IPS-20b (cell line): ENCODE data around the gene PPP1R12B.
"Not testable (repeated sequence)": the region's sequence is repeated elsewhere in the genome, so short reads cannot be mapped to it uniquely, and the experiment has no call there.

Experiments
- H3K27ac ChIP-seq: one replicate; pipeline ENCODE4 v1.5.1; 2013; ENCODE audit warnings: low read length
- H3K27me3 ChIP-seq: 2 replicates; pipeline ENCODE4 v1.6.1; 2013; ENCODE audit warnings: mild to moderate bottlenecking, low read length, inconsistent platforms; ENCODE audit not compliant: insufficient read depth
- H3K36me3 ChIP-seq: 2 replicates; pipeline ENCODE4 v1.6.1; 2013; ENCODE audit warnings: low read depth, mild to moderate bottlenecking, inconsistent platforms, low read length, moderate library complexity; ENCODE audit not compliant: insufficient read depth
- H3K4me1 ChIP-seq: 2 replicates; pipeline ENCODE4 v1.6.1; 2013; ENCODE audit warnings: mild to moderate bottlenecking, control low read depth, inconsistent platforms, low read length, moderate library complexity; ENCODE audit not compliant: insufficient read depth
- H3K4me3 ChIP-seq: 2 replicates; pipeline ENCODE4 v1.5.1; 2013; ENCODE audit warnings: mild to moderate bottlenecking, low read length, inconsistent platforms
- H3K9ac ChIP-seq: 2 replicates; pipeline ENCODE4 v1.6.1; 2013; ENCODE audit warnings: low read depth, mild to moderate bottlenecking, inconsistent platforms, low read length, moderate library complexity
- H3K9me3 ChIP-seq: 2 replicates; pipeline ENCODE4 v1.6.1; 2013; ENCODE audit warnings: mild to moderate bottlenecking, low read depth, low read length, inconsistent platforms; ENCODE audit not compliant: insufficient read depth

The PPP1R12B gene

DNA sequence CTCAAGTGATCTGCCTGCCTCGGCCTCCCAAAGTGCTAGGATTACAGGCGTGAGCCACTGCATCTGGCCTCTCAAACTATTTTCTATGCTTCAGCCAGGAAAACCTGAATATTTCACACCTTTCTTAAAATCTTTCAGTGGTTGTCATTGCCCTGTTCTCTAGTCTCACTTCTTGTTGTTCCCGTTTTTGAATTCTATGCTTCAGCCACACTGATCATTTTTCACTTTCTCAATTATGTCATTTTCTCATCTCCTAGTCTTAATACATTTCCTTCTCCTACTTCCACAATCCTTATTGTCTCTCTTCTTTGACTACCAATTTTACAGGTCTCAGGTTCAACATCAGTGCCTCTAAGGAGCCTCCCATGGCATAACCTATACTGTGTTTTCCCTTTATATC, 26.7 kb downstream of the PPP1R12B start:
- H3K27ac ChIP-seq, H3K36me3 ChIP-seq, H3K27me3 ChIP-seq, H3K9ac ChIP-seq, H3K9me3 ChIP-seq, H3K4me3 ChIP-seq: not testable (repeated sequence)
- peaks cover 14% of the 10 kb centered on the region for H3K4me1 ChIP-seq

DNA sequence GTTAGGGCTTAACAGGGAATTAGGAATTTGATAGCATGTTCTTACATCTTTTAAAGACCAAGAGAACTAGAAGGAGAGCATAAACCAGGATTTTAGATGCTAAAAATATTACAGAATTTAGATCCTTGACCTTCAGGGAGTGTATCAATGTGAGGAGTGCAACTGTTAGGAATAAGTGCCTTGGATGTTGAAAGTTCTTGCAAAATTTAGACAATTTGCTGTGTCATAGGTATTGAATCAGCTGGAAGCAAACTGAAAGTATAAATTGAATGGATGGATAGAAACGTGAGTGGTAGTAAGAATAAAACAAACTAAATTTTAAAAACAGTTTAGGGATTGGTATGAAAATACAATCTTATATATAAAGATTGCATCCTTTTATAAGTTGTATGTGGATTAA, 27.7 kb downstream of the PPP1R12B start:
- Histone ChIP-seq H3K27ac (no peak overlapping the region), H3K9ac (no peak overlapping the region), H3K9me3 (no peaks in the 10 kb centered on the region), H3K4me3 (no peak overlapping the region), H3K27me3 (no peaks in the 10 kb centered on the region), H3K4me1 (peaks cover 24% of the 10 kb centered on the region), H3K36me3 (no peaks in the 10 kb centered on the region)

DNA sequence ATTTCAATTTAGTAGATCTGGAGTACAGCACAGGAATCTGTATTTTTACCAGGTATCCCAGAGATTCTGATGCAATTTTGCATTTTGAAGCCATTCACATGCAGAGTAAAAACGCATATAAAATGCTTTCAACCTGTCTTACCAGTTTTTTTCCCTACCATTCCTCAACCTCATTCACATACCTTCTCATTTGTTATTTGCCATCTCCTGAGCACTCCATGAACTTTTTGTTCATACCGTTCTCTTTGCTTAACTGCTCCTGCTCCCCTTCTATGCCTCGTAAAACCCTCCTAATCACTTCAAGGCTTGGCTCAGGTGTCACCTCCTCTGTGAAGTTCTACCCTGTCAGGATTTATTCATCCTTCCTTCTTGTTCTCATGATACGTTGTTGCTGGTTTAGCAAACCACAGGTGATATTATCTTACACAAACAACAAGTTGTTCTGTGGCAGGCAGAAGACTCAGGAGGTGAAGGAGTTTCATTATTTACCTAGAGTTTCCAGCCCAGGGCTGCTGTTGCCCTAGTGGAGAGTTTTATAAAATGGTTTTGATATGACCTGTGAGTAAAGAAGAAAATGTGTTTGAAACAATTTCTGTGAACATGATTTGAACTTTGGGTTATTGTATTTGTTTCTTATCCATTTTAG, 31.5 kb downstream of the PPP1R12B start:
- peak overlapping the region; percentile 51; the same call in 1 of the 2 replicates for H3K4me3 ChIP-seq
- H3K36me3 ChIP-seq, H3K27me3 ChIP-seq, H3K9me3 ChIP-seq: not testable (repeated sequence)
- peak overlapping the region; percentile 38 for H3K27ac ChIP-seq
- H3K4me1 ChIP-seq = peaks cover 24% of the 10 kb centered on the region
- H3K9ac ChIP-seq = peak overlapping the region; percentile 42; the same call in 1 of the 2 replicates

GRCh38 chr1:202380535-202380934, 32.0 kb downstream of the PPP1R12B start:
- H3K27ac ChIP-seq = peak overlapping the region; percentile 38
- H3K36me3 ChIP-seq, H3K27me3 ChIP-seq, H3K9me3 ChIP-seq: not testable (repeated sequence)
- peak overlapping the region; percentile 51; the same call in 1 of the 2 replicates for H3K4me3 ChIP-seq
- H3K4me1 ChIP-seq = peaks cover 24% of the 10 kb centered on the region
- peak overlapping the region; percentile 42; the same call in 1 of the 2 replicates for H3K9ac ChIP-seq

GRCh38 chr1:202381867-202382266, 33.4 kb downstream of the PPP1R12B start:
- not testable (repeated sequence) for H3K9ac ChIP-seq, H3K27ac ChIP-seq

GRCh38 chr1:202395831-202396230, 47.3 kb downstream of the PPP1R12B start:
- not testable (repeated sequence) for H3K27me3 ChIP-seq, H3K9me3 ChIP-seq, H3K4me3 ChIP-seq, H3K27ac ChIP-seq, H3K9ac ChIP-seq, H3K36me3 ChIP-seq, H3K4me1 ChIP-seq

More at GRCh38 chr1:202381867-202382266, 33.4 kb downstream of the PPP1R12B start:
- not testable (repeated sequence) for H3K9me3 ChIP-seq, H3K36me3 ChIP-seq, H3K4me3 ChIP-seq, H3K27me3 ChIP-seq
- peaks cover 24% of the 10 kb centered on the region for H3K4me1 ChIP-seq

DNA sequence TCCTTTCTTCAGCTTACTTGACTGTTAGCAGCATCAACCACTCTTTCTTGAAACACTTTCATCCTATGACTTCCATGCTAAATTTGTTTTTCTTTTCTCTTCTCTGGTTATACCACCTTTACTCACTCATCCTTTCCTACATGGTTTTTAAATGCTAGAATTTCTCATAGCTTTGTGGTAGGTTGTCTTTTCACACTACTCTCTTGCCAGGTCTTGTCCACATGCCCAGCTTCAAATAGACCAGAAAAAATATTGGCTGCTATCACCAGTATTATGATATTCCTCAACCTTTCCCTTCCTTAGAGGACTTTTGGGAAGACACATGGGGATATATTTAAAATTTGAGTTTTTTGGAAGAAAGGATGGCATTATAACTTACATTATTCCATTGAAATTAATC, 48.8 kb downstream of the PPP1R12B start:
- no peaks in the 10 kb centered on the region for H3K4me1 ChIP-seq
- H3K9ac ChIP-seq = no peak overlapping the region
- no peaks in the 10 kb centered on the region for H3K27me3 ChIP-seq
- H3K4me3 ChIP-seq = no peak overlapping the region
- H3K27ac ChIP-seq = no peak overlapping the region
- no peaks in the 10 kb centered on the region for H3K36me3 ChIP-seq
- no peaks in the 10 kb centered on the region for H3K9me3 ChIP-seq

DNA sequence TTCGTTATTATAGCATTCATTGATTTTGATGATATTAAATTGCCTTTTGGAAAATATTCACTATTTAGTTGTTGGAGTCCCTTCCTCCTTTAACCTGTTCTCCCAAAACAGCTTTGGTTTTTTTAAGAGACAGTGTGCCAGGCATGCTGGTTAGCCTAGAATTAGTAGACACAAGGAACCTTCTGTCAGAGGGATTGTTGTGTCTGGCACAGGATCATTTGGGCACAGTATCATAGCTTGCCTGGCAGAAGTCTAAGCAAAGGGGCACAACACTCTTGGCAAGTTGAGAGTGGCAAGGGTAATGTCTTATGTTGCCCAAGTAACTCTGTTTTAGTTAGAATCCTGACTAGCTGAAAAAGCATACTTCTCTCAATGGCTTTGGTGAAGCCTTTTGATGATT, 49.9 kb downstream of the PPP1R12B start:
- not testable (repeated sequence) for H3K27me3 ChIP-seq, H3K4me3 ChIP-seq, H3K36me3 ChIP-seq, H3K9ac ChIP-seq, H3K27ac ChIP-seq, H3K9me3 ChIP-seq, H3K4me1 ChIP-seq

DNA sequence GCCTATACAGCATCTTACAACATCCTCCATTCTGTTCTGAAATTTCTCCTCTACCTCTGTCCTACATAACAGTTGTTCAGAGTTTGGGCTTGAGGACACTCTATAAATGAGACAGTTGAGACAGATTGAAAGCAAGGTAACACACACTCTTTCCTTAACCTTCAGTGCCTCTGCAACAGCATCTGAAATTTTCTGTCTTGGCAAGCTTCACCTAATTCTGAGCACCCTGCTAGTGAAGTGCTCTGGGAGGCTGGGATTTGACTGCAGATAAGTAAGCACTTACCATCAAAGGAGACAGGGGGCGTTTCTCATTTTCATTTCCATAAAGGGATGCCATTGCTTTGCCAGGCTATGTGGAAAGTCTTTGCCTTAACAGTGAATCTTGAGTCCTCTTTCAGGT, 53.3 kb downstream of the PPP1R12B start:
- not testable (repeated sequence) for H3K4me1 ChIP-seq, H3K27ac ChIP-seq, H3K9me3 ChIP-seq, H3K9ac ChIP-seq, H3K4me3 ChIP-seq, H3K36me3 ChIP-seq, H3K27me3 ChIP-seq

GRCh38 chr1:202403381-202403780, 54.9 kb downstream of the PPP1R12B start:
- H3K4me1 ChIP-seq, H3K9me3 ChIP-seq, H3K27me3 ChIP-seq, H3K27ac ChIP-seq, H3K36me3 ChIP-seq, H3K4me3 ChIP-seq, H3K9ac ChIP-seq: not testable (repeated sequence)

- Histone ChIP-seq H3K9ac (no peak overlapping the region), H3K36me3 (no peaks in the 10 kb centered on the region), H3K27ac (no peak overlapping the region), H3K27me3 (no peaks in the 10 kb centered on the region), H3K9me3 (no peaks in the 10 kb centered on the region), H3K4me3 (no peak overlapping the region), H3K4me1 (peaks cover 6% of the 10 kb centered on the region; the same call in 1 of the 2 replicates)
Measured at GRCh38 chr1:202405928-202406327, 57.4 kb downstream of the PPP1R12B start.

DNA sequence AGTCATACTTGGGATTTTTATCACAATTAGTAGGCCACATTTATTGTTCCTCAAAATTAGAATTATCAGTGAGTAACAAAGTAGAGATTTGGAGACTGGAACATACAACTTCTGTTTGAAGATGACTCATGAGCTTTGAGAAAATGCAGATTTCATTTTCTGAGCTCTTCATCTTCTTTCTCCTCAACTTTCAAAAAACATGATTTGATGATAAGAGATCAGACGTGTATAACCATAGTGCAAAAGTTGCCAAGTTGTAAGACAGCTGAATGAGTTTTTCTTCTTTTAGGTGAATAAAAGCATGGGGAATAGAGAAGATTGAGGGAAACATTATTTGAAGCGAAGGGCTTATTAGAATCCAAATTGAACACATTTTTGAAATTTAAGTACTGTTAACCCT, 58.4 kb downstream of the PPP1R12B start:
- H3K36me3 ChIP-seq, H3K9me3 ChIP-seq, H3K27me3 ChIP-seq, H3K9ac ChIP-seq, H3K4me3 ChIP-seq, H3K27ac ChIP-seq: not testable (repeated sequence)
- peaks cover 11% of the 10 kb centered on the region; the same call in 1 of the 2 replicates for H3K4me1 ChIP-seq
